GM15510 (cell line): ENCODE measurements around the gene SNX7.

ENCODE experiments used
- POLR2A ChIP-seq: IDR thresholded peaks from 3 replicates; pipeline ENCODE4 v1.6.1; 2011; ENCODE audit warnings: borderline replicate concordance; ENCODE audit not compliant: insufficient read length; ENCODE audit errors: extremely low read depth

The SNX7 gene

DNA sequence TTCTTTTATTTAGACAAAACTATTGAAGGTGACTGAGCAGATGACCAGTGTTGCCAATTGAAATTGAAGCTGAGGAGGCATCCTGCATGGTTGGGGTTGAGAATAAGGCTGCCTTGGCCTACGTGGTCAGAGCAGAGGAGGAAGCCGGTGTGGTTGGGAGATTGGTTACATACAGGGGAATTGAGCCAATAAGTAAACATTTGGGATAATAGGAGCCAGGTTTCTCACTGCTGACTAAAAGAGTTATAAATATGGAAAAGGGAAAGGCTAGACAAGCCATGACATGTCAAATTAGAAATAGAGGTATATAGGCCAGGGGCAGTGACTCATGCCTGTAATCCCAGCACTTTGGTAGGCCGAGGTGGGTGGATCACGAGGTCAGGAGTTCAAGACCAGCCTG lies 15.8 kb downstream of the SNX7 start:
- TF ChIP-seq POLR2A, result no peak

DNA sequence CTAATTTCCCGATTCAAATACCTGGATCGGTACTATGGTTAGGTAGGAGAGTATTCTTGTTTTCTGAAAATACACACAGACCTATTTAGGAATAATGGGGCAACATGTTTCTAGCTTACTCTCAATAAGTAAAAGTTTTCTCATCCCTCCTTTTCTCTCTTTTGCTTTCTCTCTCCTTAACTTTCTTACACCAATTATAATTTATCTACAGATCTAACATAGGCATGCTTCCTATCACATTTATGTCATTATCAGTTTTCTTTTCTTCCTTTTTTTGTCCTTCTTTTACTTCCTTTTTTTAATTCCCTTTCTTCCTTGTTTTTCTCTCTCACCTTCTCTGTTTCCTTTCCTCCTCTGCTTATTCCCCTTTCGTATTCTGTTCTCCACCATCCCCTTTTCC lies 20.3 kb downstream of the SNX7 start:
- no peak for TF ChIP-seq POLR2A

DNA sequence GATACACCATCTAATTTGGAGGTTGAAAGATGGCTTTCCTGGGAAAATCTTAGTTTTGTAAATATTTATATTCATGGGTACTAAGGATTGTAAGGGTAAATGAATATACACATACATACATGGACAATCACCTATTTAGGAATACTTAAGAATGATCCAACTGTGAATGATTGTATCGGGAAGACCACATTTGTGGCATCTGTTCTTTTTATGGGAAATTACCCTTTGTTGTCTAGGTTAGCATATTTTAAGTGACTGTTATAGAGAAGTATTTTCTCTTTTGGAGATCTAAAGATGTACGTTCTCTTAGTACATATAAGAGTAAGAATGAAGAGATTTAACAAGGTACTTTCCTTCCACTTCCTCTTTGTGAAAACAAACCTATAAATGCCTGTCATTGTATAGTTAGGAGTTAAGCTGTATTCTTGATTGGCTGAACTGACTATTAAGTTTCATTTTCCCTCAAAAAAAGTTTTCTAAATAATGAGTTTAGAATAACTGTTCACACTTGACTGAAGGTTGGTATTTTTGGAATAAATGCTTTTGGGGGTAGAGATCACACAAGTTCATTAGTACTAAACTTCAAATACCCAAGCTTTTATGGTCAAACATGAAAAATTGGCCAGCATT lies 26.7 kb downstream of the SNX7 start:
- TF ChIP-seq POLR2A, result no peak

DNA sequence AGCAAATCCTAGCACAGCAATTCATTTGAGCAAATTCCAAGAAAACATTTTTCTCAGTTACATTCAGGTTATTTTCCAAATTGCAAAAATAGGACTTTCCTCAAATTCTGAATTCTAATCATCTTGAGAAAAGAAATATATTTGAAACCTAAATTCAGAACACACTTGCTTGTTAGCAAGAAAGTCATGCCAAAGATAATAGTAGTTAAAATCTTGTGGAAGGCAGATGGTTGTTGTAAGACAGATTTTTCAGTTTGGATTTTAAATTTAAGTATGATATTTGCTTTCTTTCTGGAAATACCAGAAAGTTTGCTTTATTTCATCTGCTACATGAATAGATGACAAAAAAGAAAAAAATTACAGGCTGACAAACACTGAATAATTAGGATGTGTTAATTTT lies 29.1 kb downstream of the SNX7 start:
- TF ChIP-seq POLR2A, result no peak

DNA sequence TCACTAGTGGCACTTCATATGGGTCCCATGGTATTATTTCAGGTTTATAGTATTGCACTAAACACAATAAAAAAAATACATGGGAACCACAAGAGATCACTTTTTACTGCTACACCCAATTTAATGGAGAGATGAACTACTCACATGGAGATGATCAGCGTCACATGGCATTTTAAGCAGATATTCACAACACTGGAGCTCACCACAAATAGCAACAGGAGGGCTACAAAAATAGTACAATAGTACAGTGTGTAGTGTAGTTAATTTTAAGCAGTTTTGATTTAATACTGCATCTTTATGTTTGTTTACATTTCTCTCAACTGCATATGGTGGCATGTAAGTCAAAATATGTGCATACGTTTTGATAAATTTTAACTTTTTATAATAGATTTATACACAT lies 31.0 kb downstream of the SNX7 start:
- no peak for TF ChIP-seq POLR2A

DNA sequence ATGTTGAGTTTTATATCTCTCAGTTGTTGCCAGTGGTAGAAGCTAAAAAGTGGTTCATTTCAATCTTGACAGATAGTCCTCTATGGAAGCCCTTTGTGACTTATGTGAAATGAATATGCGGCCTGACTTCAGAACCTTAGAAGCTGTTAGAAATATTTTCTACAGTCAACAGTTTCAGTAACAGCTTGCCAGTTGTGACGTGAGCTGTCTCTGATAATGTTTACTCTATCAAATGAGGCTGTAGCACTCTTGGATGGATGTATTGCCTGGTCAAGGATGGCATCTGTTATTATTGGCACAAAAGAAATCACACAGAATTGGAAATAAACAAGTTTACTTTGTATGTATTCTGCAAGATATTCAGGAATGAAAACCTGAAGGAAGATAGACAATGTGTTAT lies 31.9 kb downstream of the SNX7 start:
- TF ChIP-seq POLR2A, result no peak

DNA sequence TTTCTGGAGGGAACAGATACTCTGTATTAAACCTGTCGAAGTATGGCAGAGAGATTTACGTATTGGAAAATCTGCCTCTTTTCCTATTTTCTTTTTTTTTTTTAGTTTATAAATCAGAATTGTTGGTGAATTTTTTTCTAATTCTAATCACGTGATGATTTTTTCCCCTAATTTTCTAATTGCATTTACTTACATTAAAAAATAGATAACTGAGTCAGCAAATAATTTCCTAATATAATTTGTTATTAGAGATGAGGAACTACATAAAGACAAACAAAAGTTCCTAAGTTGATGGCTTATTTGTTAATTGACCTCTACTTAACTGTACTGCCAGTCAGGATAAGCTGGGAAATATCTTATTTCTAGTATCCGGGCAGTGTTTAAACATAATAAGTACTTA lies 34.6 kb downstream of the SNX7 start:
- no peak for TF ChIP-seq POLR2A

DNA sequence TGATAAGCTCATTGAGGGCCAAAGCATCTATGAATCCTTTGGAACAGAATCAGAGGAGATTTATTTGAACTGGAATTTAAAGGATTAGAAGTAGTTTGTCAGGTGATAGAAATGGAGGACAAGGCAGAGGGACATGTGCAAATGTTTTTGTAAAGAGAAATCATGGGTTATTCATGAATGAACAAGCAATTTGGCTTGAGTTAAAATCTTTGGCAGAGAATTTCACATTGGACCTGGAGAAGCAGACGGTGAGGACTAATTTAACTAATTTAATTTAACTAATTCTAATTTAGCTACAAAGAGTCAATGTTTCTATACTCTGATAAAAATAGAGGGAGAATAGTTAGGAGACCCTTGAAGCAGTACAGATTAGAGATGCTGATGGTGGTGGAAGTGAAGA lies 36.3 kb downstream of the SNX7 start:
- TF ChIP-seq POLR2A, result no peak

DNA sequence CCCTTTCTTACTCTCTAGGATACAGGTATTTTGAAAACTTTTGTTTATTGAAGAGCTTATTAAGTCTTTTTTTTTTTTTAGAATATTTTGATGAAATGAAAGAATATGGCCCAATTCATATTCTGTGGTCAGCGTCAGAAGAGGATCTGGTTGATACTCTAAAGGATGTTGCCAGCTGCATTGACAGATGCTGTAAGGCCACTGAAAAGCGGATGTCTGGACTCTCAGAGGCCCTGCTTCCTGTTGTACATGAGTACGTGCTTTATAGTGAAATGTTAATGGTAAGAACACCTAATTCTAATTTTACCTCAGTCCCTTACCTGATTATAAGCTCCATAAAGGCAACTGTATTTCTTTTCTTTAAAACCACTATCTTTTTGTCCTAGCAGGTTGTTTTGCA lies 37.1 kb downstream of the SNX7 start:
- TF ChIP-seq POLR2A, result no peak

DNA sequence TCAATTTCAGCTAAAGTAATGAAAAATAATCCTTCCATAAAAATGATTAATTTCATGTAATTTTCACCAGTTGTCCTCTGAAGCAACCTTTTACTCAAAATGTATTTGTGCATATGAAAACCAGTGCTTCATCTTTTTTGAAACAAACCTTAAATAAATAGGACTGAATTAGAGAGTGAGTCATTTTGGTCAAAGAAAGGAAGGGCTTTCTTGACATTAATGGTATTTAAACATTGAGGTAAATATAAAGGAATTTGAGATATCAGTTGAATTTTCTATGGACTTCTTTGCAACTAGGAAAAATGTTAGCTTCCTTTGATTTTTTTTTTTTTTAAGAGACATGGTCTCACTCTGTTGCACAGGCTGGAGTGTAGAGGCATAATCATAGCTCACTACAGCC lies 38.7 kb downstream of the SNX7 start:
- TF ChIP-seq POLR2A, result no peak

DNA sequence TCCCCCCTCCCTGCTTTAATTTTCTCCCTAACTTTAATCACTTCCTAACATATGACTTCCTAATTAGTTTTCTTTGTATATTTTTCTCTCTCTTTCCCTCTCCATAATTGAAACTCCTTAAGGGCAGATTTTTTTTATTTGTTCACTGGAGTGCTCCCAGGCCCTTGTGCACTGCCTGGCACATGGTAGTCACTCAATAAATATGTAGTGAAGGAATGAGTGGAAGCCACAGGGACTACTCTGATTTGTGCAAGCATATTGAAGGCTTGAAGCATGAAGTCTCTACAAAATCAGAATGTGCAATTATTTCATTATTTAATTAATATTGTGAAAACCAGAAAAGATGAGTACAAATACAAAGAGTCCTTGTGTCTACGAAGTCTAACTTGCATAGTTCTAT lies 41.5 kb downstream of the SNX7 start:
- no peak for TF ChIP-seq POLR2A

DNA sequence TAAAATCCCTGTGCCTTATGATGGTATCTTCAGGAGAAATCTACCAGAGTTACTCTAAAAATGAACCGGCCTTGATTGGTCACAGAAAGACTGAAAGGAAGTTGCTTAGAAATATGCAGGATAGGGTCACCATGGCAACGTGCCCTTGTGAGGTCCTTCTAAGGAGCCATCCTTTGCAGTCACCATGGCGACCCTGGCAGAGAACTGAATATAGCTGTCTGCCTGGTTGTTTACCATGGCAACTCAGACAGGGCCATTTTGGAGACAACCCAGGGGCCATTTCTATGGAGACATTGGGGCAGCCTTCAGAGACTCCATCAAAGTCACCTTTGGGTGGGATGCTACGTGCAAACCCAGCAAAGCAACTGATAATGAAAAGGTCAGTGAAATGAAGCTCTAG lies 43.0 kb downstream of the SNX7 start:
- TF ChIP-seq POLR2A, result no peak

DNA sequence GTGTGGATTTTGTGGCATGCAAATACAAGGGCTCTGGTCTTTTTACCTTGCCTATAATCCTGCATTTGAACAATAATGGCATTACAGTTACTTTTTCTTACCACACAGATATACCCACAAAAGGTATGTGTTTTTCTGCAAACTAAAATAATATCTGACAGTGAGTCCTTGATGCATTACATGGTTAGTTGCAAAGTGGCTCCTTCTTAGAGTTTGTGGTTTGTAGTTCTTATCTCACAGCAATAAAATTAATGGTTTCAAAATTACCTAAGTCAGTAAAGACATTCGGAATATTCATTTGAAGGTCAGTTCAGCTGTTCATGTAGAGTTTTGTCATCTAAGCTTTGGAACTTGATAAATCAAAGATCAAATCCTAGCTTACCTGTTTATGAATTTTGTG lies 43.5 kb downstream of the SNX7 start:
- TF ChIP-seq POLR2A, result no peak

DNA sequence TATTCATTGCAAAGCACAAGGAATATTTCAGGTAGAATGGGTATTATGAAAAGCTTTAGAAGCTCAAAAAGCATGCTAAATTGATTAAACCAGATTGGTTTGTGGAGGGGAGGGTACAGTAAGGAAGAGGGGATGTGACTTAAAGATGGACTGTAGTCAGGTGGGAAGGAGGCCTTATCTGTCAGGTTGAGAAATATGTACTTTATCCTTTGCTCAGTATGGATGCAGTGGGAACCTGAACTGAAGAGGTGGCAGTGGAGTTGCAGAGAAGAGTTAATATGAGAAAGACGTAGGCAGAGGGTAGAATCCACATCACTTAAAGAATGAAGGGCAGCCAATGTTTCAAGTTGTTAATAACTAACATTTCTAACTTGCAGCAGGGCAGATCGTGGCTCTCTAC lies 44.1 kb downstream of the SNX7 start:
- no peak for TF ChIP-seq POLR2A

DNA sequence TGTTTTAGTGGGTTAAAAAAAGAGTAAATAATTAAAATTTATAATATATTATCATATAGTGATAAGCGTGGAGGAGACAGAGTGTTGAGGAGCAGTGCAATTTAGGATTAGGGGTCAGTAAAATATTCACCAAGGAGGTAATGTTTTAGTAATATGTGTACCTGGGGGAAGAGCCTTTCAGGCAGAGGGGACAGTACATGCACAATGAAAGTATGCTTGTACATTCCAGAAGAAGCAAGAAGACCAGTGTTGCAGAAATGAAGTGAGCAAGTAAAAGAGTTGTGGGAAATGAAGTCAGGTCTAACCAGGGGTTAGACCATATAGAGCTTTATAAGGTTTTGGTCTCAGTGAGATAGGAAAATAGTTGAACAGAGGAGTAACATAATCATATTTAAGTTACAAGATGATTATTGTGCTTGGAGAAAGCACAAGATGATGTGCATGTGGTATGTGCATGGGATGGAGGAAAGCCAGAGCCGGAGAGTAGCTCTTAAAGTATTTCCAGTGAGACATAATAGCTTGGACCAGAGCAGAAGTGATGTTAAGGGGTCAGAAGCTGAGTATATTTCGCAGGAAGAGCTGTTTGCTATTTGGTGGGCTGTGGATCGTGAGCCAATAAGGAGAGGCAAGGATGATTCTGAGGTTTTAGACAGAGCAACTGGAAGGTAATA lies 44.8 kb downstream of the SNX7 start:
- no peak for TF ChIP-seq POLR2A

DNA sequence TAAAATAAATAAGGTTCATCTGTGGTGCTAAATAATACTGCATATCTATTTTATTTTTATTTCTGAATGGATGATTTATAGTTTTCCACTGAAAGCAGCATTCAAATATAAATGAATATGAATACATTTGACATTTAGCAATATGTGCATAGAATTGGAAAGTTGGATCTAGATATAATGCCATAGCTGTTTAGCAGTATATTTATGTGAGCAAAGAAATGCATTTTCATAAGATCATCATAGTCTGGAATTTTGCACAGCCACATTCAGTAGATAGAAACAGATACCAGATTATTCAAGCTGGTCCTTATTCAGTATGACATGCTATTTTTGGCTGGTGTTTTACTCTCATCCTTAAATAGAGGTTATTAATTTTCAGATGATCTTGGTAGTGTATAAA lies 46.0 kb downstream of the SNX7 start:
- no peak for TF ChIP-seq POLR2A
